Astrocyte of the hippocampus (primary cell): Measurements from ENCODE around the gene RAMP3.
"Not testable (repeated sequence)": the region's sequence is repeated elsewhere in the genome, so short reads cannot be mapped to it uniquely, and the experiment has no call there.

ENCODE experiments used
- DNase-seq: peaks from one replicate; pipeline ENCODE4 v3.0.0; 2011; ENCODE audit warnings: low read depth, low spot score

RAMP3 gene

GRCh38 chr7:45156516-45157272 lies 897 bp upstream of the RAMP3 start:
- DNase-seq: no peak

- no peak for DNase-seq
These were observed 322 bp upstream of the RAMP3 start for GRCh38 chr7:45157286-45157652.

DNA sequence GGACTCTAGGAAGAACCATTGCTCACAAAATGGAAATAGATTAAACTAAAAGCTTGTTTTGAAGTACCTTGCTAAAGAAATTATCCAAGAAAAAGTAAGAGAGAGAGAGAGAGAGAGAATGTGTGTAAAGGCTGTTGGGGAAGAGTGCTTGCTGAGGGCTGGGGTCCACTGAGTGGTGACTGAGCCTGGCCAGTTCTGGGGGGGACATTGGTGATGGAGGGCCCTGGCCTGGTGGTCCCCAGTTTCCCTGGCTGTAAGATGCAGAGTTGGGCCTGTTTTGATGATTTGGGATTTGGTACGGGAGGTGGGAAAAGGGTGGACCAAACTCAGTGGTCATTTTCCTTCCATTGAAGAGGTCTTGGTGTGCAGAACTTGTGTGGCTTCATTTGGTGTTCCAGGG lies 880 bp downstream of the RAMP3 start:
- no peak for DNase-seq

DNA sequence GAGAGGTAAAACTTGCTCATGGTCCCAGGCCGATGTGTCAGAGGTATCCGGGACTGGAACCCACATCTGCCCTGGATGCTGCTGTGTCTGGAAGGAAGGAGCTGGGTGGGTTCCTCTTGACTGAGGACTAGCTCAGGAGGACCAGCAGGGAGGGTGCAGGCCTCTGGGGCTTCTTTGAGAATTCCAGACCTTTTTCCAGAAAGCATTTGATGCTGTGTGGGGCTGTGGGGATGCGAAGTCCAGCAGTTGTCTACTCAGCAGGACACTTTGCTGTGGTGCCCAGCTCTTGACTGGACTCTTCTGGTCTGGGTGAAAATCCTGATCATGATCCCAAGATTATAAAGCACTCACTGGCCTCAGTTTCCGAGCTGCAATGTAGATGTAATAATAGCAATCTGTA lies 1.7 kb downstream of the RAMP3 start:
- DNase-seq: no peak

DNA sequence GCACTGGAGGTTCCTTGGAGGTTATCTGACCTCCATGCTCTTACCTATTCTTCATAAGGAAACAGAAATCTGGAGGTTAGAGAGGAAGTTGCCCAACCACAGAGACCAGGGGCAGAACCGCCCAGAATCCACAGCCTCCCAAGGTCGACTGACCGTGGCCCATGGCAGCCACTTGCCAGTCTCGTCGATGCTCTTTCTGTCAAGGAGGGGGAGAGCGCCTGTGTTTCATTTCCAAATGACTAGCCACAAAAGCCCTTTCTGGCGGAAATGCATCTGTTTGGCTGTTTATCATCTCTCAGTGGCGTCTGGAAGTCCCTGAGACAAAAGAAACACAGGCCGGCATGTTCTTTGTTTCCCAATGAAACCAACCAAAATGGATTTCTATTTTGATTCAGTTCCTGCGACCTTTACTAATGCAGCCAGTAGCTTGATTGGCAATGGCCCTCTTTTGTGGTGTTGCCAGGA lies 2.9 kb downstream of the RAMP3 start:
- no peak for DNase-seq

DNA sequence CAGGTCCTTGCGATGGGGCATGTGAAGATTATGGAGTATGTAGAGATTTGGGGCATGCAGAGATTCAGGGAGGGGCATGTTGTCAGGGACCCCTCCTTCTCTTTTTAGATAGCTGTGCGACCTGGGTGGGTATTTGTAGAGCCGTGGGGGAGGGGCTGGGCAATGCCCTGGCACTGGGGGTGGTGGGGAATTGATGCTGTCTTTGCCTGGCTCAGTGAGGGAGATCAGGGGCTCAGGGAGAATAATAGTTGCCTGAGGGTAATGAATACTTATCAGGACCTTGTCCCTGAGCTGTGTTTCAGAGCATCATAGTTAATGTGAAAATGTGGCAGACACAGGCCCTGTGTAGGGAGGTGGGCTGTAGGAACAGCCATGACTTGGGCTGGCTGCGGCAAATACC lies 3.5 kb downstream of the RAMP3 start:
- no peak for DNase-seq

GRCh38 chr7:45161842-45162241 lies 4.3 kb downstream of the RAMP3 start:
- DNase-seq: no peak

GRCh38 chr7:45162311-45162845 lies 4.8 kb downstream of the RAMP3 start:
- no peak for DNase-seq

GRCh38 chr7:45162943-45163691 lies 5.5 kb downstream of the RAMP3 start:
- DNase-seq: no peak

DNA sequence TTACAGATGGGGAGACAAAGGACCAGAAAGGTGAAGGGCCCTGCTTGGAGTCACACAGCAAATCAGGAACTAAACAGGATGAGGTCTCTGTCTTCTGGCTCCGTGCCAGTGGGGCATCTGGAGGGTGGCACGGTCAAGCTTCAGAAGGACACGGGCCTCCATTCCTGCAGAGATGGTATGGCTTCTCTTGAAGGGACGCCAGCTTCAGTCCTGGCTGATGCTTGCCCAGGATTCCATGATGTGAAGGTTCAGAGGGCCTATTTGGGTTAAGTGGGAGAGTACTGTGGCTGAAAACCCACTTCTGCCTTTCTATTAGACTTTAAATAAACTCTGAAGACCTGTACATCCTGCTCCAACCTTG lies 6.1 kb downstream of the RAMP3 start:
- DNase-seq: no peak

- DNase-seq: not testable (repeated sequence)
These were observed 6.7 kb downstream of the RAMP3 start for GRCh38 chr7:45164271-45164670.

GRCh38 chr7:45165857-45166256 lies 8.3 kb downstream of the RAMP3 start:
- DNase-seq: no peak

- no peak for DNase-seq
These were observed 14.4 kb downstream of the RAMP3 start for GRCh38 chr7:45171946-45172345.

DNA sequence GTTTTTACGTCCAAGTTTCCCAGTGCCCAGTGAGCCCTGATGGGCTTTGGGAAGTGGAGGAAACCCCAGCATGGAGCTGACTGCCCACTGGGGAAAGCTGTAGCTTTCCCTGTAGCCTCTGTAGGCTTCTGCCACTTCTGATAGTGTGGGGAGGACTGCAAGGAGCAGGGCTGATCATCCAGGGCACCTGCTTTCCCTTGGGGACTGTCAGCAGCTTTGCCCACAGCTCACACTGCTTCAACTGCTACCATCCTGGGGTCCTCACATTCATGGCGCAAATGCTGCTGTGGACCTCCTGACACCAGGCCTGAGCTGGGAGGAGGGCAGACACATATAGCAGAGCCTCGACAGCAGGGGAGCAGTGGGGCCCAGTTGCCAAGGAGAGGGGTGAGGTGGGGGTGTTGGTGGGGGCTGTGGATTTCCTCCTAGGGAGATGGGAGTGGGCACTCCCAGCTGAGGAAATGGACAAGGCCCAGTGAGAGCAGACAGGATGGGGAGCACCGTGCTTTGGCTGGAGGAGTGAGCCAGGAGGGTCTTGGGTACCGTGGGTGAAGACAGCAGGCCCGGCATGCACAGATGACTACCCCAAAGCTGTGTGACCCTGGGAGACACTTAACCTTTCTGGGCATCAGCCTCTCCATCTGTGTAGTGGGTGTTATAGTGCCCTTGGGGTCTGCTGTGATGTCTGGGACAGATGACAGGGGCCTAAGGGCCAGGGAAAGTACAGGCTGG lies 16.2 kb downstream of the RAMP3 start:
- no peak for DNase-seq

- no peak for DNase-seq
These were observed 16.7 kb downstream of the RAMP3 start for GRCh38 chr7:45174328-45174610.

DNA sequence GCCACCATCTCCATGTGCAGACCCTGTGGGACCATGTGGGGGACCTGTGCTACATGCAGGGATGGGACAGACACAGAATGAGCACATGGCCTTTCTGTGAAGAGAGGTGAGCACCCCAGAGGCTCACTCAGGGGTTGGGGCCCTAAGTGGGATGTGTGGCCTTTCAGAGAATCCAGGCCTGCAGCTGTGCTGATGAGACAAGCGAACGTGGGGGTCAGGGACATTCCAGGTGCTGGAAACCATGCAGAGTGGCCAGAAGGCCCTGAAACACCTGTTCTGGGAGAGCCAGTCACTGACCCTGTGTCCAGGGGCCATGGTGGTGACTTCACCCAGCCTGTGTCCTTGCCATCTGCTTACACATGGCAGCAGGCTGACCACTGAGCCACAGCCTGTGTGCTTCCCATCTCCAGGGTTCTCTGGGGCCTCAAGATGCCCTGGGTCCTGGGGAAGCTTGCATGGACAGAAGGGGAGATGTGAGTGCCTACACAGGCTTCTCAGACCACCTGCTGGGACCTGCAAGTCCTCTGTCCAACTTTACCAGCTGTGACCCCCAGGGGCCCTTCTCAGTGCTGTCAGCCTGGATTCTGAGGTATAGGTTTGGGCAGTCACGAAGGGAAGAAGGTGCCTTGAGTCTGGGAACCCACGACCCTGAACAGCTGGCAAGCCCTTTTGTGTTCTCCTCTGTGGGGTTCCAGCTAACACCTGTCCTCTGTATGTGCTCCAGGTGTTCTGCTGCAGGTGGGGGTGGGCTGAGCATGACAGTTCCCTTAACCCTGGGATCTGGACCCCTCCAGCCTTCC lies 17.6 kb downstream of the RAMP3 start:
- no peak for DNase-seq

DNA sequence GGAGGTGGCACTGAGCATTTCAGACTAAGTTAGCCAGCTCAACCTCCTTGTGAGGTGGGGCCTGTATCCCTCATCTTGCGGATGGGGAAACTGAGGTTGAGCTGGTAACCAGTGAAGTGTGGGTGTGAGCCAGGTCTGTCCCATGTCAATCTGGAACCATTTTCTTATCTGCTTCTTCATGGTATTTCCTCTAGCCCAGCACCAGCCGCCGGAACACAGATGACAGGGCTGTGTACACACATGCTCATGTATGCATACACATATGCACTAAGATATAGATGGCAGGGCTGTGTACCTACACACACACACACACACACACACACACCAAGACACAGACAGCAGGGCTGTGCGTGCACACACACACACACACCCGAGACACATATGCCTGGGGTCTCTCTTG lies 18.5 kb downstream of the RAMP3 start:
- no peak for DNase-seq

- no peak for DNase-seq
These were observed 19.5 kb downstream of the RAMP3 start for GRCh38 chr7:45176886-45177731.

DNA sequence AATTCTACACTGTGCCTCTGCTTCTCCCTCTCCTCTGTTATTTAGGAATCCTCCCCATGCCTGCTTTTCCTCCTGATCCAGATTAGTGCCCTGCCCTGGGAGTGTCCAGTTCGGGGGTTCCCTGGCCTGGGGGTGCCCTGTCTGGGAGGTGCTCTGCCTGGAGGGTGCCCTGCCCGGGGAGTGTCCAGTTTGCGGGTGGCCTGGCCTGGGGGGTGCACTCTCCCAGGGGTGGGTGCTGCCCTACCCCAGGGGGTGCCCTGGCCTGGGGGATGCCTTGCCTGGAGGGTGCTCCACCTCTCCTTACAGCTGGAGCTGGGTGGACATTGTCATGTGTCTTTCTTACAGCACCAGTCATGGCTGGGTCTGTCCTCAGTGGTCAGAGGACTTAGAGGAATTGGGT lies 20.2 kb downstream of the RAMP3 start:
- DNase-seq: no peak

- no peak for DNase-seq
These were observed 20.9 kb downstream of the RAMP3 start for GRCh38 chr7:45178241-45179225.
